H9 (cell line): ENCODE measurements around the gene TRIM32. TPM values are rescaled to one million over a fixed set of nuclear protein-coding genes. Genes with fewer than 3 reads are reported as not detected.
A peak's percentile ranks its signal among the peaks of the same experiment; 100 is the strongest.

Experiments
- DNase-seq: peaks from one replicate; pipeline ENCODE4 v3.0.0-alpha.2; 2017
- H2AFZ ChIP-seq: one replicate; pipeline ENCODE4 v1.6.1; 2013; ENCODE audit warnings: mild to moderate bottlenecking, low read length, control low read depth, moderate library complexity
- H2AK5ac ChIP-seq: 2 replicates; pipeline ENCODE4 v1.6.1; 2013; ENCODE audit warnings: low read length, control low read depth, mixed read lengths; ENCODE audit not compliant: insufficient read length
- H2BK120ac ChIP-seq: one replicate; pipeline ENCODE4 v1.6.1; 2013; ENCODE audit warnings: low read depth, mild to moderate bottlenecking, low read length, control low read depth, inconsistent platforms; ENCODE audit not compliant: poor library complexity, severe bottlenecking
- H2BK12ac ChIP-seq: 2 replicates; pipeline ENCODE4 v1.6.1; 2013; ENCODE audit warnings: low read length, control low read depth, mixed read lengths, low read depth; ENCODE audit not compliant: insufficient read length
- H2BK15ac ChIP-seq: 2 replicates; pipeline ENCODE4 v1.6.1; 2013; ENCODE audit warnings: low read depth, low read length, control low read depth
- H2BK20ac ChIP-seq: one replicate; pipeline ENCODE4 v1.6.1; 2013; ENCODE audit warnings: low read depth, mild to moderate bottlenecking, low read length, control low read depth, inconsistent platforms; ENCODE audit not compliant: poor library complexity, severe bottlenecking
- H2BK5ac ChIP-seq: 2 replicates; pipeline ENCODE4 v1.6.1; 2013; ENCODE audit warnings: low read length, control low read depth, mixed read lengths; ENCODE audit not compliant: insufficient read length
- H3K14ac ChIP-seq: 2 replicates; pipeline ENCODE4 v1.6.1; 2013; ENCODE audit warnings: low read length, control low read depth; ENCODE audit not compliant: insufficient read depth
- H3K18ac ChIP-seq: 2 replicates; pipeline ENCODE4 v1.6.1; 2013; ENCODE audit warnings: low read depth, mild to moderate bottlenecking, mixed read lengths, low read length, control low read depth; ENCODE audit not compliant: insufficient read length
- H3K23ac ChIP-seq: 2 replicates; pipeline ENCODE4 v1.6.1; 2013; ENCODE audit warnings: low read length, control low read depth, mixed read lengths, low read depth; ENCODE audit not compliant: insufficient read length
- H3K23me2 ChIP-seq: 2 replicates; pipeline ENCODE4 v1.6.1; 2013; ENCODE audit warnings: low read depth, mild to moderate bottlenecking, mixed read lengths, low read length, control low read depth; ENCODE audit not compliant: insufficient read length, poor library complexity, severe bottlenecking
- H3K27ac ChIP-seq: 2 replicates; pipeline ENCODE4 v1.5.1; 2013; ENCODE audit warnings: low read length, control low read depth, mixed read lengths, low read depth; ENCODE audit not compliant: insufficient read length
- H3K27me3 ChIP-seq: 2 replicates; pipeline ENCODE4 v1.6.1; 2013; ENCODE audit warnings: low read length, control low read depth, inconsistent platforms; ENCODE audit not compliant: insufficient read depth
- H3K4ac ChIP-seq: 2 replicates; pipeline ENCODE4 v1.6.1; 2013; ENCODE audit warnings: low read depth, mild to moderate bottlenecking, control low read depth, inconsistent platforms, low read length, moderate library complexity
- H3K4me1 ChIP-seq: 2 replicates; pipeline ENCODE4 v1.6.1; 2013; ENCODE audit warnings: low read length, control low read depth, inconsistent platforms; ENCODE audit not compliant: insufficient read depth
- H3K4me2 ChIP-seq: 2 replicates; pipeline ENCODE4 v1.6.1; 2013; ENCODE audit warnings: low read length, control low read depth, mixed read lengths; ENCODE audit not compliant: insufficient read length, insufficient read depth
- H3K56ac ChIP-seq: 2 replicates; pipeline ENCODE4 v1.6.1; 2013; ENCODE audit warnings: low read depth, mild to moderate bottlenecking, mixed read lengths, low read length, control low read depth; ENCODE audit not compliant: insufficient read length
- H3K79me1 ChIP-seq: 2 replicates; pipeline ENCODE4 v1.6.1; 2013; ENCODE audit warnings: low read depth, mild to moderate bottlenecking, moderate library complexity, low read length, control low read depth, inconsistent platforms; ENCODE audit not compliant: insufficient read depth, poor library complexity, severe bottlenecking
- H3K79me2 ChIP-seq: 2 replicates; pipeline ENCODE4 v1.6.1; 2013; ENCODE audit warnings: low read length, control low read depth, inconsistent platforms; ENCODE audit not compliant: insufficient read depth
- H3K9ac ChIP-seq: 2 replicates; pipeline ENCODE4 v1.6.1; 2013; ENCODE audit warnings: low read length, control low read depth, mixed read lengths; ENCODE audit not compliant: insufficient read length; ENCODE audit errors: extremely low read depth
- H3K9me3 ChIP-seq: one replicate; pipeline ENCODE4 v1.6.1; 2013; ENCODE audit warnings: low read depth, low read length, inconsistent platforms; ENCODE audit not compliant: control insufficient read depth
- H3T11ph ChIP-seq: one replicate; pipeline ENCODE4 v1.6.1; 2013; ENCODE audit warnings: mild to moderate bottlenecking, low read length, control low read depth, inconsistent platforms
- H4K20me1 ChIP-seq: one replicate; pipeline ENCODE4 v1.6.1; 2013; ENCODE audit not compliant: control insufficient read depth, insufficient read length, insufficient read depth
- H4K5ac ChIP-seq: 2 replicates; pipeline ENCODE4 v1.6.1; 2013; ENCODE audit warnings: low read depth, mild to moderate bottlenecking, mixed read lengths, low read length, control low read depth; ENCODE audit not compliant: insufficient read length
- H4K8ac ChIP-seq: replicated peaks from 2 replicates; pipeline ENCODE4 v1.6.1; 2013; ENCODE audit warnings: low read length, control low read depth, mixed read lengths, low read depth; ENCODE audit not compliant: insufficient read length
- H4K91ac ChIP-seq: 2 replicates; pipeline ENCODE4 v1.6.1; 2013; ENCODE audit warnings: low read depth, mild to moderate bottlenecking, moderate library complexity, mixed read lengths, low read length, control low read depth; ENCODE audit not compliant: insufficient read length
- H3K27ac Mint-ChIP-seq, 3 experiments: 2 replicates in 2 of 3; 3 replicates in 1 of 3; pipeline ENCODE4 v1.8.0; 2020 to 2021; ENCODE audit warnings: mixed read lengths in 3 of 3, mild to moderate bottlenecking in 1 of 3, moderate library complexity in 1 of 3
- H3K27me3 Mint-ChIP-seq: 2 replicates; pipeline ENCODE4 v1.8.0; 2021; ENCODE audit warnings: low read depth, mild to moderate bottlenecking, moderate library complexity, mixed read lengths
- H3K36me3 Mint-ChIP-seq, 3 experiments: 2 replicates in 2 of 3; 3 replicates in 1 of 3; pipeline ENCODE4 v1.8.0; 2020 to 2021; ENCODE audit warnings: low read depth in 3 of 3, mixed read lengths in 3 of 3; ENCODE audit not compliant: insufficient read depth in 1 of 3
- H3K4me1 Mint-ChIP-seq, 2 experiments: 2 replicates each; pipeline ENCODE4 v1.8.0; 2020; ENCODE audit warnings: mixed read lengths in 2 of 2
- H3K4me3 Mint-ChIP-seq, 2 experiments: 2 replicates in 1 of 2; 3 replicates in 1 of 2; pipeline ENCODE4 v1.8.0; 2020 to 2021; ENCODE audit warnings: mild to moderate bottlenecking in 2 of 2, mixed read lengths in 2 of 2, moderate library complexity in 1 of 2
- H3K9me3 Mint-ChIP-seq, 2 experiments: 2 replicates in 1 of 2; 3 replicates in 1 of 2; pipeline ENCODE4 v1.8.0; 2020; ENCODE audit warnings: mild to moderate bottlenecking in 2 of 2, mixed read lengths in 2 of 2, moderate library complexity in 1 of 2
- CTCF ChIP-seq: fragments of 200-600 bp; sonication (generic); conservative IDR thresholded peaks from 3 replicates; pipeline ENCODE4 v1.8.0; 2021; ENCODE audit warnings: antibody characterized with exemption, mild to moderate bottlenecking
- WGBS: extraction: QIAGEN DNeasy Blood & Tissue Kit; methylation state at CpG from one replicate; pipeline ENCODE4 v1.1.7; 2013; ENCODE audit warnings: missing lambda C conversion rate, low lambda C conversion rate, mixed read lengths; ENCODE audit not compliant: insufficient read length; ENCODE audit errors: extremely low coverage; 5-methylcytosine and 5-hydroxymethylcytosine counted together
- total RNA-seq: library from RNA; stranded (reverse); gene quantifications from 2 replicates; pipeline ENCODE4 v1.2.1, GENCODE V29; 2021

TRIM32 gene
- total RNA-seq, 1 experiment from 2014 or later: 12.9 TPM

- Mint-ChIP-seq H3K9me3 (no peaks in the 10 kb centered on the region), H3K27ac (peak overlapping the region in 1 of 3 experiments; percentile 85; a peak in 1 of 7 replicates), H3K4me3 (no peak overlapping the region), H3K4me1 (peaks cover 18 to 23% of the 10 kb centered on the region in 2 experiments), H3K27me3 (peaks cover 7% of the 10 kb centered on the region), H3K36me3 (no peaks in the 10 kb centered on the region)
- Histone ChIP-seq H2BK12ac (no peak overlapping the region), H4K91ac (no peak overlapping the region), H3T11ph (no peak overlapping the region), H3K27me3 (no peaks in the 10 kb centered on the region; the same call in 1 of the 2 replicates), H3K4ac (no peak overlapping the region), H4K8ac (no peak overlapping the region), H3K23ac (no peak overlapping the region), H2BK5ac (no peak overlapping the region), H2BK20ac (no peak overlapping the region), H2AFZ (no peak overlapping the region), H3K9ac (no peak overlapping the region), H4K5ac (no peak overlapping the region), H3K79me1 (no peaks in the 10 kb centered on the region), H2BK120ac (no peak overlapping the region), H3K18ac (no peak overlapping the region), H3K23me2 (no peaks in the 10 kb centered on the region), H3K56ac (no peak overlapping the region), H3K4me1 (peaks cover 4% of the 10 kb centered on the region), H3K4me2 (no peak overlapping the region), H3K27ac (no peak overlapping the region), H2AK5ac (no peak overlapping the region), H3K9me3 (no peaks in the 10 kb centered on the region), H2BK15ac (no peak overlapping the region), H3K14ac (no peak overlapping the region), H4K20me1 (no peaks in the 10 kb centered on the region), H3K79me2 (no peaks in the 10 kb centered on the region)
- DNase-seq: no peak
- TF ChIP-seq CTCF: no peak
- no CpG with 5 or more reads among the region's 8 CpGs for WGBS
These were observed 49.5 kb downstream of the TRIM32 start for GRCh38 chr9:116736399-116737151.
